ENCODE data around the gene MAPK14.
"Not testable (repeated sequence)": the region's sequence is repeated elsewhere in the genome, so short reads cannot be mapped to it uniquely, and the experiment has no call there.

The MAPK14 gene

DNA sequence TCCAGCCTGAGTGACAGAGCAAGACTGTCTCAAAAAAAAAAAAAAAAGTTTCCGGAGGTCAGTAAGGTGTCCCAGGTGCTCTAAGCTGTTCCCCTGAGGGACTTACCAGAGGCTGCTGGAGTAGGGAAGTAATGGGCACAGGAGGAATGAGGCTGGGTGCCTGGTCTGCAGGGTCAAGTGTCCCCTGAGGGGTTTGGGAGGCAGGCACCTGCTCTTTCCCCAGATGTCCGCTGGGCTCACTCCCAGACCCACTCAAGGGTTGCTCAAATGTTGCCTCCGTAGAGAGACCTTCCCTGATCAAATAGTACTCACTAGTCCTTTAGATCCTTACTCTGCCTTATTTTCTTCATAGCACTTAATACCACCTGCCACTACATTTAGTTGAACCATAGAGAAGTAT, 97.3 kb downstream of the MAPK14 start:
- DNase-seq: peak; percentile 16

- no peak for DNase-seq
Observed at GRCh38 chr6:36125575-36125974, 98.0 kb downstream of the MAPK14 start.

DNA sequence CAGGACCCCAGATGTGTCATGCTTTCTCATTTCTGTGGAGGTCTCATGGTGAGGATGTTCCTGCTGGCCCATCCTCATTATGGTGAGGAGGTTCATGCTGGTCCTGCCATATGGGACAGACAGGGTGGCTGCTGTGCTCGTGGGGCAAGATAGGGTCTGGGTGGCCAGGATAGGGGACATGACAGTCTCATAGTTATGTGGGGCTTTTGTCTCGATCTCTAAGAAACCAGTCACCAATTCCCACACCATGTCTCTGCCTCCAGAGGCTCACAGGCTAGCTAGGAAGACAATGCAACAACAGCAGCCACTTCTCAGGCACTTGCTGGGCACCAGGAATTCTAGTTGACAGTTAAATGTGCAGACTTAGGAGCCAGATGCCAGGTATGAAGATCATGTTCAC, 98.5 kb downstream of the MAPK14 start:
- no peak for DNase-seq

DNA sequence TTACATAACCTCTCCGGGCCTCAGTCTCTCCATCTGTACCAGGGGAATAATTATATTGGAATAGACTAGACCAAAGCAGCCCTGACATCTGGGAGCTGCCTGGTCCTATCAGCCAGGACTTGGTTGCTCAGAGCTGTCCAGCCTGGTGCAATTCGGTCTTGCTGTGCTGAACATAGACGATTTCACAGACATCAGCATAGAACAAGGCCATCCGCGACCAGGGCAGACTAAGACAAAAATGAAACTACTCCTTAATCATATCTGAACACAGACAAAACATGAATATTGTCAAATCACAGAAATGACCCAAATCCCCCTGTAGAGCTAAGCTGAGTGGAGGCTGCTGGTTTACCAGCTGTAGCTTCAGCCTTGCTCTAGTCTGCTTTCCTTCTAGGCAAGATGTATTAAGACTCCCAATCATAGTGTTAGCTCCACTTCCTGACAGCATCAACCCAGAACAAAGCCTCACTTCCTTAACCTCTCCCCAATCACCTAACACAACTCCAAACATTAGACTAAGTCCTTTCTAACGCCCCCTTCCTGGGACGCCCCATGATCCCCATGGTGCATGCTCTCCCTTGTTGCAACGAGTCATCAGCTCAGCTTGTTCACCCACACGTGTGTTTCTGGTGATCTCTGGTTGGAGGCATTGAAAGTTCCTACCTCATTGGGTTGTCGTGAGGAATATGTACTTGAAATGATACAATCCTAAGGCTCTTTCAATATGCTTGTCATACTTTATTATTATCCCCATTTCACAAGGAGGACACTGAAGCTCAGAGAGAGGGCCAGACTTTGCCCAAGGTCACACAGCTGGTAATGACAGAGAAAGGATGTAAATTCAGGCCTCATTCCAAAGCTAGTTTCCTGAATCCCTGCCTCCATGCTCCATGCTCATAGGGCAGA, 99.2 kb downstream of the MAPK14 start:
- no peak for DNase-seq

DNA sequence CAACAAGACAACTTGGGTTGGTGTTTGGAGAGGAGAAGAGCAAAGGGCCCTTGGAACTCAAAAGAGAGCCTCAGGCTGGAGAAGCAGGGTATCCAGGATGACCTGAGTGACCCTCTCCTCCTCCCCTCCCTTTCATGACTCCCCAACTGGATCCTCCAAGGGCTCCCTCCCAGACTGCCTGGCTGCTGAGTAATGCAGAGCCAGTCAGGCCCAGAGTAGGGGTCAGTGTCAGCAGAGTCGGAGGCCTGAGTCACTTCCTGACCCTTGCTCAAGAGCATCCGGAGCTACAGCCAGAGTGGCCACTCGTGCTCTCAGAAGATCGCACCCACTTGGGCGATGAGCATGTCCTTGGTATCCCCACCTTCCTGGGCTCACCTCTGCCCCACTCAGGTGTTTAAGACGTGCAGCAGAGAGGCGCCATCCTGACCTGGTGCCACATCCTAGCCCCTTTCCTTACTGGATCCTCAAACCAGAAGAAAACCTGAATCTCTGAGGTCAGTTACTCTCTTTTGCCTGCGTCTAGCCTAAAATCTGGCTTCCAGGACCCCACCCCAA, 99.9 kb downstream of the MAPK14 start:
- DNase-seq: no peak

GRCh38 chr6:36128073-36128472, 100.5 kb downstream of the MAPK14 start:
- DNase-seq: no peak

DNA sequence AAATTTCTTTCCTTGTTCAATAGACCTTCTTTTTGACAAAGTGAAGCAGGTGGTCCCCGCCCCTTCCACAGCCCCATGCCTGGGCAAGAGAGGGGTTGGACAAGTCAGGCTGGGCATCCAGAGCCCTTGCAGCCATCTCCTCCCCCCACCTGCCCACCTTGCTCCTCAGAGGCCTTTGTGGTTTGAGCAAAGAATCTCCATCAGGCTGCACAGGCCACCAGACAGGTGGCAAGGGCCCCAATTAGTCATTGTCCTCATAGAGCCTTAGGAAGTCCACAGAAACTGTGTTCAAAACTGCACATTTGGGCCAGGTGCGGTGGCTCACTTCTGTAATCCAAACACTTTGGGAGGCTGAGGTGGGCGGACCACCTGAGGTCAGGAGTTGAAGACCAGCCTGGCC, 101.2 kb downstream of the MAPK14 start:
- DNase-seq: no peak

DNA sequence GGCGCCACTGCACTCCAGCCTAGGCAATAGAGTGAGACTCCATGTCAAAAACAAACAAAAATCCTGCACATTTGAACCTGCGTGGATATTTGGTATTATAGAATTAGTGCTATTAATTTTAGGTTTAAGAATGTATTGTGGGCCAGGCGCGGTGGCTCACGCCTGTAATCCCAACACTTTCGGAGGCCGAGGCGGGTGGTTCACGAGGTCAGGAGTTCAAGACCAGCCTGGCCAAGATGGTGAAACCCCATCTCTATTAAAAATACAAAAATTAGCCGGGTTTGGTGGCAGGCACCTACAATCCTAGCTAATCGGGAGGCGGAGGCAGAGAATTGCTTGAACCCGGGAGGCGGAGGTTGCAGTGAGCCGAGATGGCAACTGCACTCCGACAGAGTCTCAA, 101.7 kb downstream of the MAPK14 start:
- DNase-seq: not testable (repeated sequence)

DNA sequence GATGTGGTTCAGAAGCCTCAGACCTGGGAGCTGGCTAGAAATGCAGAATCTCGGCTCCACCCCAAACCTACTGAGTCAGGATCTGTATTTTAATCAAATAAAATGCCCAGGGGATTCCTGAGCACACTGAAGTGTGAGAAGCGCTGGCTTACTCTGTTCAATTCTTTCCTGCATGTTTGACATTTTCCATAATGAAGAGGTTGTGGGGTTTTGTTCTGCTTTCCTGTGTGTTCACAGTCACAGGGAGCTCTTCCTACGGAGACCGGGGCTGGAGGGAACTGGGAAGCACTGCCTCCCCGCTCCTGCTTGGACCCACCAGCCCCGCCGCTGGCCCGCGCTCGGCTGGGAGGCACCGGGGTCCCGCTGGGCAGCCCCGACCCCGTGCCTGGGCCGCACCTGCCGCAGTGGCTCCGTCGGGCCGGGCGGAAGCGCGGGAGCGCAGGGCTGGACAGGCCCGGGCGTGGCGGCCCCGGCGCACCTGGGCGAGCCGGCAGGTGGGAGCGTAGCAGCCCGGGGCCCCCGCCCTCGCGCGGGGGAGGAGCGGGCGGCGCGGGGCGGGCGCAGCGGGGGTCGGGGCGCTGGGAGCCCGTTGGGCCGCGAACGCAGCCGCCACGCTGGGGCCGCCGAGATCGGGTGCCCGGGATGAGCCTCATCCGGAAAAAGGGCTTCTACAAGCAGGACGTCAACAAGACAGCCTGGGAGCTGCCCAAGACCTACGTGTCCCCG, 102.5 kb downstream of the MAPK14 start, which contains the start of gene MAPK13:
Gene MAPK13, plus strand, starts transcription at position 573 of the 726 bp plus-strand sequence. Its CDS starts 70 bp downstream, at position 643.
- no peak for DNase-seq

DNA sequence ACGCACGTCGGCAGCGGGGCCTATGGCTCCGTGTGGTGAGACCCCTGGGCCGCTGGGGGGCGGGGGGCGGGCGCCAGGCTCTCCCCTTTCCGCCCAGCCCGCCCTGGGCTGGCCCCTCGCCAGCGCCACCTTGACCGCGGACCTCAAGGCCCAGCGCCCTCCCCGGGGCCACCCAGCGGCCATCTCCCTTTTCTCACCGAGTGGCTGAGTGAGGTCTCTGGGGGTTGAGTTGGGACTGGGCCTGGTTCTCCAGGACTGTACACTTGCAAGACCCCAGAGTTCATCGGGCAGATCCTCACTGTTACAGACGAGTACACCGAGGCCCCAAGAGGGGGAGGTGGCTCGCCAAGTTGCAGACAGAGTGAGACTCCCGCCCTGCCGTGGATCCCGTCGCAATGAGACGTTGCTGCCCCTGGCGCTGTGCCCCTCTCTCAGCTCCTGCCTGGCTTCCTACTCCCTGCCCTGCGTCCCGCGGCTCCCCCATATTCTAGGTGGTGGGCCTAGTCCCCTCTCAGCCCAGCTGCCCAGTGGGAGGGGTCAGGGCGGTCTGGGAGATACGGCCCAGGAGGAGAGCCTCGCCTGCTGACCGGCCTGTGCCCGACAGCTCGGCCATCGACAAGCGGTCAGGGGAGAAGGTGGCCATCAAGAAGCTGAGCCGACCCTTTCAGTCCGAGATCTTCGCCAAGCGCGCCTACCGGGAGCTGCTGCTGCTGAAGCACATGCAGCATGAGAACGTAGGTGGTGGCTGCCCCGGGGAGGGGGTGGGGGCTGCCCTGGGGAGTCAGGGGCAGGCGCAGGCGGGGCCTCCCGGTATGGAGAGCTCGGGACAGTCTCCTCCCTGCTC, 103.3 kb downstream of the MAPK14 start:
- DNase-seq: peak; percentile 43

GRCh38 chr6:36131511-36132245, 104.1 kb downstream of the MAPK14 start:
- DNase-seq: peak; percentile 91

DNA sequence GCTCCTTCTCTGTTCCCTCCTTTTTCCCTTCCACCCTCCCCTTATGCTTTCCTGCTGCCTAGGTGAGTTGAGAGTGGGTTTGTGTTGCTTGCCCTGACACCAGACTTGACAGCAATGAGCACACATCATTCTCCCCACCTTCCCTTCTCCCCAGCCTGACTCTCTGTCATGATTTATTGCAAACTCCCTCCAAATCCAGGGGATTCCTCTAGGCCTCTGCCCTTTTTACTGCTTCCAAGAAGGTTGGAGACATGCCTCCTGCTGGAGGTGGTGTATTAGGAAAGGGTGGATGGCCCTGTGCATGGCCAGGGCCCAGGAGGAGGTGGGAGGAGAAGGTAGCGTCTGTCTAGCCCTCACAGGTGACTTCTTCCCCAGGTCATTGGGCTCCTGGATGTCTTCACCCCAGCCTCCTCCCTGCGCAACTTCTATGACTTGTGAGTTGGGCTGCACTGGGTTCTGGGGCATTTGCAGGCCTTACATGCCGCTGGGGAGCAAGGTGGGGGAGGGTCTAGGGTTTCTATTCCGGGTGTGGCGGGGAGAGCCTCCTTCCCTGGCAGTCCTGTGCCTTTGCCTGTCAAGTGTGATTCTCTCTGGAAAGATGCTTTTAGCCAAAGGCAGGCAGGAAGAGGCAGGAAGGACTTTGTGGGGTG, 104.8 kb downstream of the MAPK14 start:
- DNase-seq: no peak

GRCh38 chr6:36133148-36133547, 105.5 kb downstream of the MAPK14 start:
- no peak for DNase-seq

GRCh38 chr6:36133912-36134311, 106.3 kb downstream of the MAPK14 start:
- DNase-seq: no peak

GRCh38 chr6:36135053-36135731, 107.6 kb downstream of the MAPK14 start:
- no peak for DNase-seq

DNA sequence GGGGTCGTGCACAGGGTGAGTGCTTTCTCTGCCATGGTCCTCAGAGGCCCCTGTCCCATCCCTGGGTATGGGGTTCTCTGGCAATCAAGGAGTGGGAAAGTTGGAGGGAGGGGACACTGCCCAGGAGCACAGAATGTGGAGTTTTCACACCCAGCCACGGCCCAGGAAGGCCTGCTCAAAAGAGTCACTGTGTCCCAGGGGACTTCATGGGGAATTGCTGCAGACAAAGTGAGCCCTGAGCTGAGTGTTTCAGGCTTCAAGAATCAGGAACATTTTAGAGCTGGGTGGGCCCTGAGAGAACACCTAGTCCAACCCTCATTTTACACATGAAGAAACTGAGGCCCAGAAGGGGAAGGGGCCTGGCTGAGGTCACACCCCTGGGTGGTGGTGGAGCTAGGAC, 108.4 kb downstream of the MAPK14 start:
- no peak for DNase-seq

DNA sequence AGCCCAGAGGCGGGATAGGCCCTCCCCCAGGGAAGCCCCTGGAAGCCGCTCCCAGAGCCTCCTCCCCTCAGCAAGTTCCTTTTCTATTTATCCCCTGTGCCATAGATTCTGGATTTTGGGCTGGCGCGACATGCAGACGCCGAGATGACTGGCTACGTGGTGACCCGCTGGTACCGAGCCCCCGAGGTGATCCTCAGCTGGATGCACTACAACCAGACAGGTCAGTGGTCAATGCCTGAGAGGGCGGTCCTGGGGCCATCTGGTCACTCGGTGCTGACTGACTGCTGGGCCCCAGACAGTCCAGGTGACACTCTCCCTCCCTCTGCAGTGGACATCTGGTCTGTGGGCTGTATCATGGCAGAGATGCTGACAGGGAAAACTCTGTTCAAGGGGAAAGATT, 108.9 kb downstream of the MAPK14 start:
- DNase-seq: no peak

GRCh38 chr6:36138667-36139066, 111.1 kb downstream of the MAPK14 start:
- no peak for DNase-seq

GRCh38 chr6:36139431-36139830, 111.8 kb downstream of the MAPK14 start:
- no peak for DNase-seq

DNA sequence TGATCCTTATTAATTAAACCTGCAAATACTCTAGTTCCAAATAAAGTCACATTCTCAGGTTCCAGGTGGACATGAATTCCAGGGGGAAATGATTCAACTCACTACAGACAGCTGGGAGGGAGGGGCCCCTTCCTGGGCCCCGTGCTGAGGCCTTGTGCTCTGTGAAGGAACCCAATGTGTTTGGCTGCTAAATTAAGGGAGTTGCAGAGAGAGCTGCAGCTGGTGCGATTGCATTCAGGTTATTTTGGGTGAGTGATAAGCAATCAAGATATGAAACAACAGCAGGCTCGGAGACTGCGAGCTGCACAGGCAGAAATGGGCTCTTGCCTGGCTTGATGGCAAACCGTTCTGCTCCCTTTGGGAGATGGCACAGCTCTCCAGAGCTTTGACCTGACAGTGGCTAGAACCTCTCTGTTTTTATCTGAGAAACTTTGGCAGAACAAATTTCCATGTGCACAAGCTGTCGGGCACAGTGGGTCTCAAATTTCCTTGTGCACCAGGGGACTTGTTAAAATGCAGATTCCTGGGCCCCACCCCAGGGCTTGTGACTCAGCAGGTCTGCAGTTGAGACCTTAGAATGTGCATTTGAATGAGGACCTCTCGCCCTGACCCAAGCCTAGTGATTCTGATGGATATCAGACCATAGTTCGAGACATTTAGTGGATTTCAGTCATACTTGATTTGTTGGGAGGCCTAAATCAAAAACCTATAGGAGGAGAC, 112.5 kb downstream of the MAPK14 start:
- DNase-seq: no peak

Data from NCI-H2029 treated with DMSO at 0.1 percent for 48 hours (cell line).